ENCODE measurements around the gene FOXD4L1.
"Not testable (repeated sequence)": the region's sequence is repeated elsewhere in the genome, so short reads cannot be mapped to it uniquely, and the experiment has no call there.

The FOXD4L1 gene

DNA sequence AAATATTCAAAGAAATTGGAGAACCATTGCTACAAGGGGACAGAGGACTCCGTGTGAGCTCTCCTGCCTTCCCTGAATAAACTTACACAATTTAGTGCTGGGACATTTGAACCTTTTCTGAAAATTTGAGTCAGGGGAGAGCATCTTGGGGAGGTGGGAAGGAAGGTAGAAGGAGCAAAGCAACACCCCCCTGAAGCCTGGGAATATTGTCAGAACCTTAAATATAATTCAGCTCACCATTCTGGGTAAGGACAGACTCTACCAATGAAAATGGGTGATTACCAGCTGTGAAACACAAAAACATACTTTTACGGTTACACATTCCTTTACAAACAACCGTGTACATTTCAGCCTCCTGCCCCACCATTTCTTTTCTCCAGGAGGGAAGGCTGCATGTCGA, at the start of gene FOXD4L1:
Gene FOXD4L1 (plus strand): TSS at position 301 of the 400 bp plus-strand sequence. CDS start 592 bp downstream, outside the sequence.
- not testable (repeated sequence) for DNase-seq

DNA sequence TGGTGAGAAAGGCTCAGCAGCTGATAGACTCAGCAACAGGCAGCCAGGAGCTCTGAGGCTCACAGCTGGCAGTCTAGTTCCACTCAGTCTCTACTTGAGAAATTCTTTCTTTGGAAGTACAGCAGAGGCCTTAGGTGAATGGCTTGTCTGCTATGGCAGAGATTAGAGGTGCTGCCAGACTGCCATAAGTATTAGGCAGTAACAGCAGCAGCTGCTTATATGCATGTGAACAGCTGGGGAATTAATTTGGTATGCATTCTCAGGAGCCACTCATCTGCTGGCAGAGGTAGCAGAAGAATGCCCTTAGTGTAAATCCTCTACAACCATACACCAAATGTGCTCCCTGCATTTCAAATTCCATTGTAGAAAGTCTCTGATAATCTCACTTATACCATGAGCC, 32.7 kb upstream of the FOXD4L1 start:
- DNase-seq, result not testable (repeated sequence)

DNA sequence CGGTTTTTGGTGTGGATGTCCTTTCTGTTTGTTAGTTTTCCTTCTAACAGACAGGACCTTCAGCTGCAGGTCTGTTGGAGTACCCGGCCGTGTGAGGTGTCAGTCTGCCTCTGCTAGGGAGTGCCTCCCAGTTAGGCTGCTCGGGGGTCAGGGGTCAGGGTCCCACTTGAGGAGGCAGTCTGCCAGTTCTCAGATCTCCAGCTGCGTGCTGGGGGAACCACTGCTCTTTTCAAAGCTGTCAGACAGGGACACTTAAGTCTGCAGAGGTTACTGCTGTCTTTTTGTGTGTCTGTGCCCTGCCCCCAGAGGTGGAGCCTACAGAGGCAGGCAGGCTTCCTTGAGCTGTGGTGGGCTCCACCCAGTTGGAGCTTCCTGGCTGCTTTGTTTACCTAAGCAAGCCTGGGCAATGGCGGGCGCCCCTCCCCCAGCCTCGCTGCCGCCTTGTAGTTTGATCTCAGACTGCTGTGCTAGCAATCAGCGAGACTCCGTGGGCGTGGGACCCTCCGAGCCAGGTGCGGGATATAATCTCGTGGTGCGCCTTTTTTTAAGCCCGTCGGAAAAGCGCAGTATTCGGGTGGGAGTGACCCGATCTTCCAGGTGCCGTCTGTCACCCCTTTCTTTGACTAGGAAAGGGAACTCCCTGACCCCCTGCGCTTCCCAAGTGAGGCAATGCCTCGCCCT, 21.6 kb upstream of the FOXD4L1 start:
- DNase-seq, result not testable (repeated sequence)

DNA sequence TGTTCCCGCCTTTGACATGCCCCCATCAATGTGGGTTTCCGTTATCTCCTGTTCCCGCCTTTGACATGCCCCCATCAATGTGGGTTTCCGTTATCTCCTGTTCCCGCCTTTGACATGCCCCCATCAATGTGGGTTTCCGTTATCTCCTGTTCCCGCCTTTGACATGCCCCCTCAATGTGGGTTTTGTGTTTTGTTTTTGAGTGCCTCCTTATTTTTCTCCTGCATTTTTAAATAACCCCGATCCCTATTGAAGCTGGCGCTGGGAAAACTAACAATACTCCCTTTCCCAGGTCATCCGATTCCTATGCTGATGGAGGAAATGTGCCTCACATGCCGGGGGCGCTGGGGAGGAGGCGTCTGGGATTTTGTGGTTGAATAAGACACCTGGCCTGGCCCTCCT, 1.9 kb upstream of the FOXD4L1 start:
- not testable (repeated sequence) for DNase-seq

DNA sequence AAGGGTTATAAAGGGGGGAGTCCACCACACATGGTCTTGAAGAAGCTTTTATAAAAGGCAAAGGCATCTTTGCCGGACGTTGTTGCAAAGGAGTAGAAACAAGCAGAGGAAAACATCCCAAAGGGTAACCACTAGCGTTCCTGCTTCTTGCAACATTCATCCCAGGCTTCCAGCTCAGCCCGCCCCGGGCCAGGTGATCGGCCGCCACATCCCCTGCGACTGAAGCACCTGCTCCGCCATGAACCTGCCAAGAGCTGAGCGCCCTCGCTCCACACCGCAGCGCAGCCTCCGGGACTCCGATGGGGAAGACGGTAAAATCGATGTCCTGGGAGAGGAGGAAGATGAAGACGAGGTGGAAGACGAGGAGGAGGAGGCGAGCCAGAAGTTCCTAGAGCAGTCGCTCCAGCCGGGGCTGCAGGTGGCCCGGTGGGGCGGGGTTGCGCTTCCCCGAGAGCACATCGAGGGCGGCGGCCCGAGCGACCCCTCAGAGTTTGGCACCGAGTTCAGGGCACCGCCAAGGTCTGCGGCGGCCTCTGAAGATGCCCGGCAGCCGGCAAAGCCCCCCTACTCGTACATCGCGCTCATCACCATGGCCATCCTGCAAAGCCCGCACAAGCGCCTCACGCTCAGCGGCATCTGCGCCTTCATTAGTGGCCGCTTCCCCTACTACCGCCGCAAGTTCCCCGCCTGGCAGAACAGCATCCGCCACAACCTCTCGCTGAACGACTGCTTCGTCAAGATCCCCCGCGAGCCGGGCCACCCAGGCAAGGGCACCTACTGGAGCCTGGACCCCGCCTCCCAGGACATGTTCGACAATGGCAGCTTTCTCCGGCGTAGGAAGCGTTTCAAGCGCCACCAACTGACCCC, 787 bp downstream of the FOXD4L1 start:
- DNase-seq, result not testable (repeated sequence)

DNA sequence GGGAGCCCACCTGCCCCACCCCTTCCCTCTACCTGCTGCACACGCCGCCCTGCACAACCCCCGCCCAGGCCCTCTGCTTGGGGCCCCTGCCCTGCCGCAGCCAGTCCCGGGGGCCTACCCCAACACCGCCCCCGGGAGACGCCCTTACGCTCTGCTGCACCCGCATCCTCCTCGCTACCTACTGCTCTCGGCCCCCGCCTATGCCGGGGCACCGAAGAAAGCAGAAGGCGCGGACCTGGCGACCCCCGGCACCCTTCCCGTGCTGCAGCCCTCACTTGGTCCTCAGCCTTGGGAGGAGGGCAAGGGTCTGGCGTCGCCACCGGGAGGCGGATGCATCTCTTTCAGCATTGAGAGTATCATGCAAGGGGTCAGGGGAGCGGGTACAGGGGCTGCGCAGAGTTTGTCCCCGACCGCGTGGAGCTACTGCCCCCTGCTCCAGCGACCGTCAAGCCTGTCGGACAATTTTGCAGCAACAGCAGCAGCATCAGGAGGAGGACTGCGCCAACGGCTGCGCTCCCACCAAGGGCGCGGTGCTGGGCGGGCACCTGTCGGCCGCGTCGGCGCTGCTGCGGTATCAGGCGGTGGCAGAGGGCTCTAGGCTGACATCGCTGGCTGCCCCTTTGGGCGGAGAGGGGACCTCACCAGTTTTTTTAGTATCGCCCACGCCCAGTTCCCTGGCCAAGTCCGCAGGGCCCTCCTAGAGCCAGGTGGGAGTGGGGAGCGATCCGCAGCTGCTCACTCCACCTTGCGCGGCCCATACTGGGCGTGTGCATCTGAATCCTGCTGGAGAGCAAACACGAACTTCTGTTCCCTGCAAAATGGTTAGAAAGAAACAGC, 1.6 kb downstream of the FOXD4L1 start:
- DNase-seq, result not testable (repeated sequence)

DNA sequence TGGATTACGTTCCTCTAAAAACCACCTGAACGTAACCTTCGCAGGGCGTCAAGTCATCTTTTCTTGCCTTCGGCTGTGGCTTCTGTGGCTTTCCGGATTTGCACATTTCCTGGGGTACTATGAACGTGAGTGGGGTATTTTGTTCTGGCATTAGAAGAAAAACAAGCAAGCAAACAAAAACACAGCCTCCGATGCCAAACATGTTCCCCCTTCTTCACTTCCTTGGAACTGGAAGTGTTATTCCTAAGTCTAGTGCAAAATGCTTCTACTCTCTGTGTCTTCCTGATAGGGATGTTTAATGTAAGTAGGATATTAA, 2.2 kb downstream of the FOXD4L1 start:
- DNase-seq, result not testable (repeated sequence)

DNA sequence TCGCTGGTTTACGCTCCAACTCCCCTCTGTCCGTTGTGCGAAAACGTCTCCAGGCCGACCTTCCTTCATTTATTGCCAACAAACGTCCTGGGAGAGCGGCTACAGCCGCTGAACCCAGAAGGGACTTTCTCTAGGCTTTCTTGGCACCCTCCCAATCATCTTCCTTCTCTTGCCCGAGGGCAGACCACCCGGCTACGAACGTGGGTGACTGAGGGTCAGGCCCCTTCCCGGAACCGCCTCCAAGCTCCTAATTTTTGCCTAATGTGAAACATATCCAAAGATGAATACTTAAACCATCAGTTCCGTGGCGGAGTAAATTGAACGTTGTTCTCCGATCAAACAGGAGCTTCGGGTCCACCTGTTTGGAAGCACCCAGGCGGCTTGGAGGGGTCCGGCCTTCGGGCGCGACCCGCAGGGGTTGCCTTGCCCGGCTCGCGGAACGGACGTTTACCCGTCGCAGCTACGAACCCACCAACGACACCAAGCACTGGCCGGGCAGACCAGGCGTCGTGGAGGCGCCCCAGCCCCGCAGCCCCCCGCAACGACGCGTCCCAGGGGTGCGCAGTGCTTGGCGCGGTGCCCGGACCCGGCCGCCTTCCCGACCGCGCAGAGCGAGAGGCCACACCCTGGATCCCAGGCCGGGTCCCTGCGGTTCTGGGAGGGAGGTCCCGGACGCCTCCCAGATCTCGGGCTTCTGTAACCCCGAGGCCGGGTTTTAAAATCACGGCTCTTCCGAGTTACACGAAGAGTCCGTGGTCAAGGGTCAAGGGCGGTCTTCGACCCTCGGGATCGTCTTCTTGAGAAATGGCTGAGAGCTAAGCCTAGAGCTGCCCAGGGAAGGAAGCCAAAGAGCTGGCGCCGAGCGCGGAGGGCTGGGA, 4.0 kb downstream of the FOXD4L1 start:
- not testable (repeated sequence) for DNase-seq

DNA sequence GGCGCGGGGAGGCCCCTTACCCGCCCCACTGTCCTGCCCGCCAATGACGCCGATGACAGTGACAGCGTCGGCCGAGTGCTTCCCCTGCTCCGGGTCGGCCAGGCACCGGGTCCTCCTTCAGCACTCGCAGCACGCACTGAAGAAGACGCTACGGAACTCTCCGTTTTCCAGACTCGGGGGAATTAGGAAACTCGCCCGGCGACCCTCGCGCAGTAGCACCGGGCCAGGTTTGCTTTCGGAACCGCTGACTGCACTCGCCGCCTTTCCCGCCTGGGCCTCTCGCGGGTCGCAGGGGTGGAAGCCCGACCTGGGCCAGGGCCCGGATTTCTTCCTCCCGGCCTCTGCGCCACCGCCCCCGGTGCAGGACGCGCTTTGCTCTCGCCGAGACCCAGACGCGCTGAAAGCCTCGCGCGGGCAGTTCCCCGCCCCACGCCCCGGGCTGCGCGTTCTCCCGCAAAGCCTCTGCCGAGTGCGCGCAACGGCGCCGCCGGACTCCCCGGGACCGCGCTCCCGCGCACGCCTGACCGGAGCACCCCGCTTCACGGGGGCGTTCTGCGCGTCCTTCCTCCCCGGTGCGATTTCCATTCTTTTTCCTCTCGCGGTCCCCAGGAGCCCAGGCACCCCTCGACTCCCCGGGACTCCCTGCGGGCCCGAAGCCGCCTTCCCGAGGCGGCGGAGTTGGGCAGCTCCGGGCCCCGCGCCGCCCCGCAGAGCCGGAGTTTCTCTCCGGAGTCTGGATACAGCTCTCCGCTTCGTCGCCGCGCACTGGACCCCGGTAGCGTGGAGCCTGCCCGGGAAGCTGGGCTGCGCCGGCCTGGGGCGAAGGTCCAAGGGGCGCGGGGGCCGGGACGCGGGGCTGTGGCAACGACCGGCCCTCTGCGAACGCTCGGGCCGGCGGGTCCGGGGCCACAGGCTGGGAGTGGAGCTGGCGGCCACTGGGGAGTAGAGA, 4.9 kb downstream of the FOXD4L1 start:
- not testable (repeated sequence) for DNase-seq

DNA sequence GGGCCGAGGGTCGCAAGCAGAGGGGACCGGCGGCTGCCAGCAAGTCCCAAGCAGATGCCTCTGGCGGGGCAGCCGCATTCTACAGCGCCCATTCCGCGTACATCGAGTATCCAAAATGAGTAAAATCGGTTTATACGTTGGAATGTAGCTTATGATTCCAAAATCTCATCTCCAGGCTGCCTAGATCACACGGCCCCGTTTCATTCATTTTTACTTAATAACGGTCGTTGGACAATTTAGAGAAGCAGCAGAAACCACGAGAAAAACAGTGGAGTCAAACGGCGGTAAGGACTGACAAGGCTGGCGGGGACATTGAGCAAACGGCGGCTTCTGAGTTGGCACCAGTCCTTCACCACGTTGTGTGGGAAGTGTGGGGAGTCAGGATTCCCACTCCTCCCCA, 5.6 kb downstream of the FOXD4L1 start:
- DNase-seq, result not testable (repeated sequence)

DNA sequence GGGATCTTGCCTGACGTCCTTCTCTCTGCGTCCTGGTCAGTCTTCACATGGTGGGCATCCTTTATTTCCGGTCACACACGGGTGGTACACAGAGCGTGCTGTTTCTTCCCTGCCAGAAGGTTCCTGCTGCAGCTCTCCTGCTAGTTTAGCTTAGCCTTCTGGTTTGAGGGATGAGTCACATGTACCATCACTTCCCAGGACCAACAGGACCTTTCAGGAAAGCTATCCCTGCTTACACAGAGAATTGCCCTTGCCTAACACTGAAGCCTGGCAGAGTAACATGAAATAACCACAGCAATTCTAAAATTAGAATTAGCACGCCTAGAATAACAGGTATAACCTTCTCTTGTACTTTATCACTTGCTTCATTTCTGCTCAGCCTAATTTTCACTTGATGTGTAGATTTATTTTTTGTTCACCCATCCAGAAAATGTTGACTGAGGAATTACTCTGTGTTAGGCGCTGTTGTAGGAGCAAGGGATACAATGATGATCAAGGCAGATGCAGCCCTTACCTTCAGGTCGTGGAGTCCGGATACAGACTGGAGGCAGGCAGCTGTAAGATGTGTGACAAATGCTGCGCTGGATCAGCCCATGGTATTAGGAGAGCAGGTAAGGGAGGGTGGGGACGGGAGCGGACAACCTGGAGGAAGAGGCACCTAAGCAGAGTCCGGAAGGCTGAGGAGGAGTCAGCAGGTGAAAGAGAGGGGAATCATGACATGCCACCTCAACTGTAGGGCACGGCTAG, 9.1 kb downstream of the FOXD4L1 start:
- not testable (repeated sequence) for DNase-seq

DNA sequence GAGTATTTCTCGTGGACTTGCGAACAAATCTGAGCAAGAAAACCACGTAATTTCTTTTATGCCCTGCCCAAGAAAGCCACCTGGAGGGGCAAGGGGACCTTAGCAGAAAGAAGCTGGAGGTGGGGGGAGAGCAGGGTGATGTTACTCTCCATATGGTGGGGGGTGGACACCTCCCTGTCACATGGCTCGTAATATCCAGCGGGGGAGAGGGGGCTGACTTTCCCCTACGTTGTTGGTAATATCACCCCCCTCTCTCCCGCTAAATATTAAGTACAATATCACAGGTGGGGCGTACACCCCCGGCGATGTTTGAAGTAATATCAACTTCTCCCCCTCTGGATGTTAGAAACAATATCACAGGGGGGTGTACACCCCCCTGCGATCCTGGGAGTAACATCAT, 9.7 kb downstream of the FOXD4L1 start:
- DNase-seq, result not testable (repeated sequence)

DNA sequence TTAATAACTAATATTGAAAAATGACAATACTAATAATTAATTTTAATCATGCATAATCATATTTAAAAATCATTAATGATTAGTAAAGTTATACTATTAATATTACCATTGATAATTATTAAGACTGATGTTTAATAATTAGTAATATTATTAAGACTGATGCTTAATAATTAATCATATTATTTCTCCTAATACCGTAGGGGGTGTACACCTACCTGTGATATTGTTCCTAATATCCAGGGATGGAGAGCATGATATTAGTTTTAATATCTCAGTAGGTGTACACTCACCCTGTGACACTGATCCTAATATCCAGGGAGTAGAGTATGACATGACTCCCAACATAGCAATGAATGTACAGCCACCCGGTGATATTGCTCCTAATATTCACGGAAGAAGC, 12.4 kb downstream of the FOXD4L1 start:
- DNase-seq, result not testable (repeated sequence)

DNA sequence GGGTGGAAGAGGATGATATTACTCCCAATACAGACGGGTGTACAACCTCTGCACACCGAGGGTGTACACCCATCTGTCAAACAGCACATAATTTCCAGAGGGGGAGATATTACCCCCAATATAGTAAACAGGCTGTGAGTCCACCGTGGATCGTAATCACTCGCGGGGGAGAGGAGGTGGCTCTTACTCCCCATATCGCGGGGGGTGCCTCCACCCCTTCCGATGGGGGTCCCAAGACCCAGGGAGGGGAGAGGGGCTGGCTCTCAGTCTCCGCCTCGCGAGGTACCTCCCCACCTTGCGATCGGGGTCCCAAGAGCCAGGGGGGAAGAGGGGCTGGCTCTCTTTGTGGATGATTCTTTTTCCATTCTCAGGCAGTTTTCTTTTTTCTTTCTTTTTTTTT, 13.4 kb downstream of the FOXD4L1 start:
- not testable (repeated sequence) for DNase-seq

DNA sequence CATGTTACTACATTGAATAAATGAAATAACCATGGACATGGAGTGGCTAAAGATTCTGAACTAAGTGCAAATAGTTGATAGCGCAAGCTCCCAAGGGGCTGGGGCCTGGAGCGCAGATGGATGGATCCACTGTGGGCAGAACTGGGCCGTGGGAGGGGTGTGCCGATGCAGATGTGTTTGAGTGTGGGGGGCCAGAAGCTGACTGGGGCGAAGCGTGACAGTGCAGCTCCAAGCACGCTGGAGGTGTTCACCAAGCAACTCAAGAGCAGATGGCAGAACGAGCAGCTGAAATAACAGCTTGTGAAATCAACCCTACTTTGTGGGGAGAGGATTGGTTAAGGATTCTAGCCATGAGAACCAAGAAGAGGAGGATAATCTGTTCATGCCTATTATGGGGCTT, 17.0 kb downstream of the FOXD4L1 start:
- not testable (repeated sequence) for DNase-seq

DNA sequence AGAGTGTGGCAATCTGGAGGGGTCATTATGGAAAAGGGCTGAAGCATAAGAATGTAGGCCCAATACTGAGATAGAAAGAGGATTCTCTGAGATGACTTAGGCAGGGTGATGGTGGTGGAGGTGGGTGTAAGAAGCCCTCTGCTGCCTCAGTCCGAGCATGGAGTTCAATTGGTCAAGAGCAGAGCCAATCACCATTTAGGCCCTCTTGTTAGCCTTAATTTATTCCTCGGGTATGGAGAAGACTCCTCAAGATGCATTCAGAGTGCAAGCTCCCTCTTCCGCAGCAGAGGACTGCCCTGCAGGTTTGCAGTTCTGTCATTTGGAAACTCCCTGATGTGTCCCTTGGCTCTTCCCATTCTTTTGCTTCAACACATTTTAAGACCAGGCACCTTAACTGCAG, 17.5 kb downstream of the FOXD4L1 start:
- not testable (repeated sequence) for DNase-seq

DNA sequence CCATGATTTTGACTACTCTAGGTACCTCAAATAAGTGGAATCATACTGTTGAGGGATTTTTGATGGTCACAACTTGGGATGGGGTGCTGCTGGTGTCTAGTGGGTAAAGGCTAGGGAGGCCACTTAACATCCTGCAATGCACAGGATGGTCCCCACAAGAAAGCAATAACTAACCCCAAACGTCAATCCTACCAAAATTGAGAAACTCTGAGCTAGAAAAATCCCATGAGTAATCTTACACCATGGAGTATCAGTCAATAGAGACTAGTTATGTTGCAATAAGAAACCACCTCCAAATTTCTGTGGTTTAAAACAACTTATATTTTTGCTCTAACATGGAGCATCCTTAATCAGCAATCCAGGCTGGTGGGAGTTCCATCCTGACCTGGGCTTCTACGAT, 18.6 kb downstream of the FOXD4L1 start:
- DNase-seq, result not testable (repeated sequence)

DNA sequence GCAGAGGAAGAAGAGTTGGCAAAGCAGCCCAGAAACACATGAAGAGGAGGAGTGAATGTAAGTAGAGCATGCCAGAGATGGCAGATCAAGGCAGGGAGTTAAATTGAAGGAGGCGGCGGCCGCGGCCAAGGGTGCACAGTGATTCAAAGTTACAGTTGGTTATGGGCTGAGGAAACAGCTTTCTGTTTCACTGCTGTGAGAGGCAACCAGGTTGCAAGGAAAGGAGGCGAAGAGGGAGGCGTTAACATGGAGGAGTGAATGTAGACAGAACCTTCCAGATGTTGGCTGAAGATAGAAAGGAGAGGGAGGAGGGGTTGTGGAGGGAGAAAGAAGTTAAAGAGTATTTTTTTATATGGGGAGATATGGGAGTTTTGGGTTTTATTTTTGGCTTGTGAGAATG, 22.4 kb downstream of the FOXD4L1 start:
- not testable (repeated sequence) for DNase-seq

DNA sequence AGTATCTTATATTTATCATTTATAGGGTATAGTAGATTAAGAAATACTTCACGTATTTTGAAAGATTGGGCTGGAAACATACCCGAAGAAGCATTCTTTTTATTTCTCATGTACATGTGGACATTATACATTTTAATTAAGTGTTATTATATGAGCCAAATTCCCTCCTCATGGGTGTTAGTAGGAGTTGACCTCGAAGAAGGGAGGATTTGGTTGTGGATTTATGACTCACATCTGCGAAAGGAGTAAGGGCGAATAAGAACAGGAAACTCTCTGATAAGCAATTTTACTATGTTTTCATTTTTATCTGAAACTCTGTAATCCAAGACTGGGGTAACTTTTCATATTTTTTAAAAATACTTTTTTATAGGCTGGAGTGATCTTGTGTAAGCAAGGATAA, 23.0 kb downstream of the FOXD4L1 start:
- DNase-seq, result not testable (repeated sequence)

DNA sequence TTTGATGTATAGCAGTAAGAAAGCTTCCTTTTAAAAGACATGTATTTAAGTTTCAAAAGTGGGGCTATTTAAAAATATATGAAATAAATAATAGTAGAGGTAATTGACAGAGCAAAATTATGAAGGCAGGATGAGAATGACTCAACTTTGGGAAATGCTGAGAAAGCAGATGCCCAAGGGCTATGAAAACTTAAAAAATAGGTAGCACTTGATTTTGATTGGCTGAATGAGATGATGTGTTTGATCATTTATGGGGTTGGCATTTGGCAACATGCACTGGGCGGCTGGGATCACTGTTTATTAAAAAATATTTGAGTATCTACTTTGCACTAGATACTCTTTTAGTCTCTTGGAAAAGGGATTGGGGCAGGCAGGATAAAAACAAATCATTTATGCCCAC, 26.5 kb downstream of the FOXD4L1 start:
- not testable (repeated sequence) for DNase-seq

All from NCI-H1092 treated with DMSO at 0.1 percent for 48 hours (cell line).